Keratinocyte (primary cell): Measurements from ENCODE around the gene HSD17B13. TPM values are rescaled to one million over a fixed set of nuclear protein-coding genes. Genes with fewer than 3 reads are reported as not detected.

Experiments
- DNase-seq: peaks from one replicate; pipeline ENCODE4 v3.0.0-alpha.2; 2011; ENCODE audit warnings: low read depth, missing footprints, low spot score
- FAIRE-seq: peaks from 2 replicates; lab custom pipeline; 2011; peaks lifted over from hg19 to GRCh38; lab: Jason Lieb, UNC
- H2AFZ ChIP-seq: 2 replicates; pipeline ENCODE4 v1.6.0; 2012; ENCODE audit warnings: low read length, control low read depth, inconsistent platforms; ENCODE audit not compliant: control insufficient read depth
- H3K27ac ChIP-seq: 2 replicates; pipeline ENCODE4 v1.5.1; 2011; ENCODE audit warnings: low read length; ENCODE audit not compliant: control insufficient read depth, insufficient read depth
- H3K27me3 ChIP-seq: 3 replicates; pipeline ENCODE4 v1.6.0; 2011; ENCODE audit warnings: low read length; ENCODE audit not compliant: control insufficient read depth, insufficient read depth; ENCODE audit errors: extremely low read depth
- H3K36me3 ChIP-seq, 2 experiments: 2 replicates in 1 of 2; 3 replicates in 1 of 2; pipeline ENCODE4 v1.5.1; 2011; ENCODE audit warnings: low read length in 2 of 2, mild to moderate bottlenecking in 1 of 2; ENCODE audit not compliant: control insufficient read depth in 2 of 2, insufficient read depth in 2 of 2; ENCODE audit errors: extremely low read depth in 1 of 2
- H3K4me1 ChIP-seq: 3 replicates; pipeline ENCODE4 v1.5.1; 2011; ENCODE audit warnings: low read length; ENCODE audit not compliant: control insufficient read depth, insufficient read depth; ENCODE audit errors: extremely low read depth
- H3K4me2 ChIP-seq: 3 replicates; pipeline ENCODE4 v1.6.0; 2011; ENCODE audit warnings: low read depth, low read length; ENCODE audit not compliant: control insufficient read depth, insufficient read depth; ENCODE audit errors: extremely low read depth
- H3K4me3 ChIP-seq, 3 experiments: fragments of 200-600 bp in 1 of 3; sonication (generic) in 1 of 3; 2 replicates in 2 of 3; 3 replicates in 1 of 3; pipeline ENCODE4 v1.5.1; 2011 to 2016; ENCODE audit warnings: low read length in 3 of 3, mild to moderate bottlenecking in 3 of 3, control low read depth in 2 of 3, inconsistent platforms in 1 of 3, low read depth in 1 of 3, mixed read lengths in 1 of 3, mixed run types in 1 of 3, moderate library complexity in 1 of 3; ENCODE audit not compliant: control insufficient read depth in 2 of 3, insufficient read depth in 2 of 3; ENCODE audit errors: extremely low read depth in 1 of 3
- H3K79me2 ChIP-seq: 2 replicates; pipeline ENCODE4 v1.6.0; 2012; ENCODE audit warnings: low read length; ENCODE audit not compliant: control insufficient read depth, insufficient read depth
- H3K9ac ChIP-seq: 3 replicates; pipeline ENCODE4 v1.6.0; 2011; ENCODE audit warnings: low read length; ENCODE audit not compliant: control insufficient read depth, insufficient read depth; ENCODE audit errors: extremely low read depth
- H3K9me1 ChIP-seq: 3 replicates; pipeline ENCODE4 v1.6.0; 2011; ENCODE audit warnings: low read length; ENCODE audit not compliant: control insufficient read depth, insufficient read depth; ENCODE audit errors: extremely low read depth
- H3K9me3 ChIP-seq: 2 replicates; pipeline ENCODE4 v1.5.1; 2012; ENCODE audit warnings: low read depth, low read length; ENCODE audit not compliant: control insufficient read depth
- H4K20me1 ChIP-seq: 3 replicates; pipeline ENCODE4 v1.6.0; 2011; ENCODE audit warnings: low read length; ENCODE audit not compliant: control insufficient read depth, insufficient read depth; ENCODE audit errors: extremely low read depth
- CTCF ChIP-seq, 3 experiments: IDR thresholded peaks in 1 of 3; conservative IDR thresholded peaks in 1 of 3; optimal IDR thresholded peaks in 1 of 3; 2 replicates in 2 of 3; 3 replicates in 1 of 3; pipeline versions ENCODE3 to v1.5.1; 2011; ENCODE audit warnings: low read length in 3 of 3, mild to moderate bottlenecking in 3 of 3, moderate library complexity in 2 of 3, control low read depth in 1 of 3, inconsistent platforms in 1 of 3; ENCODE audit not compliant: insufficient read depth in 2 of 3; ENCODE audit errors: extremely low read depth in 1 of 3
- EZH2 ChIP-seq: IDR thresholded peaks from one replicate; pipeline ENCODE4 v1.6.1; 2012; ENCODE audit warnings: inconsistent platforms, mild to moderate bottlenecking, low read length, moderate library complexity
- dilution Hi-C: fragments of 300-500 bp; cut with MboI; formaldehyde crosslinking; loops from one replicate; pipeline ENCODE4 v1.7.0; 2020; ENCODE audit warnings: low sequenced_read_pairs; ENCODE audit not compliant: extremely low pct_ligation_motif_present
- polyA plus RNA-seq, 5 experiments: library from polyadenylated mRNA; depleted of rRNA in 3 of 5; stranded (reverse) in 3 of 5; stranded (forward) in 1 of 5; unstranded in 1 of 5; fragments of >200 nt; gene quantifications; 1 replicate in 1 of 5; 2 replicates in 3 of 5; 3 replicates in 1 of 5; pipeline versions ENCODE4 v1.2.1 to v1.2.3, GENCODE V29; 2011 to 2012; ENCODE audit warnings: missing spikeins in 2 of 5, low read depth in 1 of 5, low replicate concordance in 1 of 5

HSD17B13 gene
- polyA plus RNA-seq, 1 donor (not counting 4 experiments of a cell fraction or from before 2014, with no cell fraction given) = not detected

GRCh38 chr4:87306056-87306455, 16.6 kb downstream of the HSD17B13 start:
- FAIRE-seq (no peak), DNase-seq (no peak)
- Histone ChIP-seq H3K9me3 (no peaks in the 10 kb centered on the region), H3K27me3 (no peaks in the 10 kb centered on the region), H3K4me2 (peak overlapping the region; percentile 86), H3K36me3 (no peaks in the 10 kb centered on the region), H3K9ac (no peak overlapping the region), H3K79me2 (no peaks in the 10 kb centered on the region), H3K4me1 (peaks cover 10% of the 10 kb centered on the region), H3K4me3 (no peak overlapping the region), H4K20me1 (no peaks in the 10 kb centered on the region), H2AFZ (no peak overlapping the region), H3K27ac (no peak overlapping the region), H3K9me1 (no peaks in the 10 kb centered on the region)
- no peak for TF ChIP-seq EZH2
- dilution Hi-C loops = no loop called here

GRCh38 chr4:87305562-87305961, 17.1 kb downstream of the HSD17B13 start:
- no peaks in the 10 kb centered on the region for H4K20me1 ChIP-seq
- TF ChIP-seq CTCF (optimal IDR thresholded peaks at IDR 0.05 in 1 of 3, IDR thresholded peaks at IDR 0.05 in 1 of 3, conservative IDR thresholded peaks at IDR 0.05 in 1 of 3; ENCODE audit: extremely low read depth in 1 of 3, insufficient read depth in 2 of 3, low read length in 3 of 3) (no peak), EZH2 (no peak)
- peaks cover 10% of the 10 kb centered on the region for H3K4me1 ChIP-seq
- no peaks in the 10 kb centered on the region for H3K27me3 ChIP-seq
- H3K36me3 ChIP-seq = no peaks in the 10 kb centered on the region
- FAIRE-seq (peak; percentile 39), DNase-seq (no peak)
- H3K9ac ChIP-seq = peak overlapping the region; percentile 25
- dilution Hi-C loops = no loop called here
- H3K4me2 ChIP-seq = peak overlapping the region; percentile 86
- H3K27ac ChIP-seq = no peak overlapping the region
- no peaks in the 10 kb centered on the region for H3K9me3 ChIP-seq
- H3K4me3 ChIP-seq = peak overlapping the region in 2 of 3 experiments; percentile 62 to 73
- peak overlapping the region; percentile 78 for H2AFZ ChIP-seq
- H3K79me2 ChIP-seq = no peaks in the 10 kb centered on the region
- no peaks in the 10 kb centered on the region for H3K9me1 ChIP-seq
